ENCODE measurements around the gene SVBP. TPM values are rescaled to one million over a fixed set of nuclear protein-coding genes. Genes with fewer than 3 reads are reported as not detected.

SVBP gene
- total and polyA plus RNA-seq, 9 donors, result 39.1 to 55.5 (median 50.7) TPM

DNA sequence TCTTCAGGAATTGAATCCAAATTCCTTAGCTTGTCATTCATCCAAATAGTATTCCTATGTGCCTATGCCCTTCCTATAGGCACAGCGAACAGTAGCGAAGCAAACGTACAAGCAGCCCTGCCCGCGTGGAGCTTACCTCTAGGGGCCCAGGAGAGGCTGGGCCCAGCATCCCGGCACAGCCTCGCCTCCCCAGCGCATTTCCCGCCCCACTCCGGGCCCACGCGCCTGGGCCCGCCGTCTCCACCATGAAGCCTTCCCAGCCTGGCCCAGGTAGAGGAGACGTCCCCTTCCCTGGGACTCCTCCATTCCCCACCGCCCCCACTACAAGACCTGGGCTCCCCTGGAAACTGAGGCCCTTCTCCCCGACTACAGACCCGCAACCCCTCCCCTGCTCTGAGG, 32.7 kb downstream of the SVBP start:
- Histone ChIP-seq H3K9me3 (replicated peaks; ENCODE audit: control insufficient read depth, low read depth, low read length) (no peaks in the 10 kb centered on the region), H3K27me3 (ENCODE audit: control insufficient read depth, insufficient read depth, low read length) (no peaks in the 10 kb centered on the region), H3K4me3 (ENCODE audit: low read length) (no peak overlapping the region), H3K4me1 (ENCODE audit: control insufficient read depth, insufficient read depth, low read length) (peaks cover 15% of the 10 kb centered on the region), H3K27ac (ENCODE audit: low read length) (no peak overlapping the region), H3K36me3 (ENCODE audit: control insufficient read depth, insufficient read depth, low read length) (peaks cover 8% of the 10 kb centered on the region)
- DNase-seq, result no peak
- WGBS (ENCODE audit: insufficient coverage), result 64% methylated on average over 5 of the region's 18 CpGs

GRCh38 chr1:42783092-42783491, 34.1 kb downstream of the SVBP start:
- H3K27ac ChIP-seq (ENCODE audit: low read length), result no peak overlapping the region
- no peaks in the 10 kb centered on the region for H3K27me3 ChIP-seq (ENCODE audit: control insufficient read depth, insufficient read depth, low read length)
- no CpG with 5 or more reads among the region's 2 CpGs for WGBS (ENCODE audit: insufficient coverage)
- peaks cover 13% of the 10 kb centered on the region for H3K36me3 ChIP-seq (ENCODE audit: control insufficient read depth, insufficient read depth, low read length)
- H3K4me1 ChIP-seq (ENCODE audit: control insufficient read depth, insufficient read depth, low read length), result peaks cover 15% of the 10 kb centered on the region
- no peak for DNase-seq
- no peak overlapping the region for H3K4me3 ChIP-seq (ENCODE audit: low read length)
- H3K9me3 ChIP-seq (replicated peaks; ENCODE audit: control insufficient read depth, low read depth, low read length), result no peaks in the 10 kb centered on the region

- Histone ChIP-seq H3K4me3 (ENCODE audit: low read length) (no peak overlapping the region), H3K27ac (ENCODE audit: low read length) (no peak overlapping the region), H3K4me1 (ENCODE audit: control insufficient read depth, insufficient read depth, low read length) (peaks cover 6% of the 10 kb centered on the region), H3K9me3 (replicated peaks; ENCODE audit: control insufficient read depth, low read depth, low read length) (no peaks in the 10 kb centered on the region), H3K27me3 (ENCODE audit: control insufficient read depth, insufficient read depth, low read length) (no peaks in the 10 kb centered on the region), H3K36me3 (ENCODE audit: control insufficient read depth, insufficient read depth, low read length) (peaks cover 39% of the 10 kb centered on the region)
- DNase-seq, result no peak
- 100% methylated on average over 1 of the region's 1 CpG for WGBS (ENCODE audit: insufficient coverage)
Observed at GRCh38 chr1:42780176-42780575, 37.0 kb downstream of the SVBP start.

GRCh38 chr1:42779725-42780124, 37.5 kb downstream of the SVBP start:
- Histone ChIP-seq H3K27me3 (ENCODE audit: control insufficient read depth, insufficient read depth, low read length) (no peaks in the 10 kb centered on the region), H3K4me3 (ENCODE audit: low read length) (no peak overlapping the region), H3K36me3 (ENCODE audit: control insufficient read depth, insufficient read depth, low read length) (peaks cover 42% of the 10 kb centered on the region), H3K27ac (ENCODE audit: low read length) (no peak overlapping the region), H3K4me1 (ENCODE audit: control insufficient read depth, insufficient read depth, low read length) (peaks cover 1% of the 10 kb centered on the region), H3K9me3 (replicated peaks; ENCODE audit: control insufficient read depth, low read depth, low read length) (no peaks in the 10 kb centered on the region)
- 83% methylated on average over 1 of the region's 2 CpGs for WGBS (ENCODE audit: insufficient coverage)
- DNase-seq, result no peak

- H3K27ac ChIP-seq (ENCODE audit: low read length), result no peak overlapping the region
- no peak overlapping the region for H3K4me3 ChIP-seq (ENCODE audit: low read length)
- H3K36me3 ChIP-seq (ENCODE audit: control insufficient read depth, insufficient read depth, low read length), result peaks cover 52% of the 10 kb centered on the region
- H3K4me1 ChIP-seq (ENCODE audit: control insufficient read depth, insufficient read depth, low read length), result no peaks in the 10 kb centered on the region
- H3K9me3 ChIP-seq (replicated peaks; ENCODE audit: control insufficient read depth, low read depth, low read length), result no peaks in the 10 kb centered on the region
- H3K27me3 ChIP-seq (ENCODE audit: control insufficient read depth, insufficient read depth, low read length), result no peaks in the 10 kb centered on the region
- peak; percentile 21 for DNase-seq
Observed at GRCh38 chr1:42777852-42778251, 39.3 kb downstream of the SVBP start.

DNA sequence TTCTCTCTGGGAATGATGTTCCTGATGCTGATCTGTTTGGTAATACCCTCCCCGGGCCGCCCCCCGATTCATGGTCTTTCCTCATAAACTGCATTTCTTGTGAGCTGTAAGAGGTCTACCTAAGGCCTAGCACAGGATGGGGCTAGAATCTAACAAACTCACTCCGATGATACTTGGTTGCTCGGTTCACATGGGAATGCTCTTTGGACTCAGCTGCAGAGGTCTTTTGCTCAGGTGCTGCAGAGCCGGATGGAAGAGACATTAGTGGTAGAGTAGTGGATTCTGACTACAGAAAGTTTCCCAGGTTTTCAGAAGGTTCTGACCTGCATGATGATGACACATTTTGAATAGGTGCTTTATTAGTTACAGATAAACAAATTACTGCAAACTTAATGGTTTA, 40.7 kb downstream of the SVBP start:
- Histone ChIP-seq H3K4me1 (ENCODE audit: control insufficient read depth, insufficient read depth, low read length) (no peaks in the 10 kb centered on the region), H3K4me3 (ENCODE audit: low read length) (no peak overlapping the region), H3K36me3 (ENCODE audit: control insufficient read depth, insufficient read depth, low read length) (peaks cover 51% of the 10 kb centered on the region), H3K27ac (ENCODE audit: low read length) (no peak overlapping the region), H3K9me3 (replicated peaks; ENCODE audit: control insufficient read depth, low read depth, low read length) (no peaks in the 10 kb centered on the region), H3K27me3 (ENCODE audit: control insufficient read depth, insufficient read depth, low read length) (no peaks in the 10 kb centered on the region)
- DNase-seq, result no peak
- 96% methylated on average over 5 of the region's 6 CpGs for WGBS (ENCODE audit: insufficient coverage)

- no peaks in the 10 kb centered on the region for H3K27me3 ChIP-seq (ENCODE audit: control insufficient read depth, insufficient read depth, low read length)
- no peak overlapping the region for H3K4me3 ChIP-seq (ENCODE audit: low read length)
- H3K9me3 ChIP-seq (replicated peaks; ENCODE audit: control insufficient read depth, low read depth, low read length), result no peaks in the 10 kb centered on the region
- H3K4me1 ChIP-seq (ENCODE audit: control insufficient read depth, insufficient read depth, low read length), result no peaks in the 10 kb centered on the region
- H3K27ac ChIP-seq (ENCODE audit: low read length), result no peak overlapping the region
- DNase-seq, result no peak
- WGBS (ENCODE audit: insufficient coverage), result 100% methylated on average over 4 of the region's 5 CpGs
- H3K36me3 ChIP-seq (ENCODE audit: control insufficient read depth, insufficient read depth, low read length), result peaks cover 48% of the 10 kb centered on the region
Observed at GRCh38 chr1:42774928-42775526, 42.2 kb downstream of the SVBP start.

DNA sequence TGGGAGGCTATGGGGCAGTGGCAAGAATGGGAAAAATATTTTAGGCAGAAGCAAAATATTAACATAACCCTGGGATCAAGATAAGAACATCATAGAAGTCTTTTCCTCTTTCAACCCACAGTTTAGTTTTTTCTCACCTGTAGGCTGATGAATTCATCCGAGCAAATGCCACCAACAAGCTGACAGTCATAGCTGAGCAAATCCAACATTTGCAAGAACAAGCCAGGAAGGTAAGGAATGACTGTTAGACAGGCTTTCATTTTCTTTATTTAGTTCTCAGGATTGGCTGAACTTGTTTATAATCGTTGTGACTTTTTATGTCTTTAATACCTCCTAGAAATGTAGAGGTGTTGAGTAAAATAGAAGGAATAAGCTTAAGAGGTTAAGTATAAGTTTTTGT, 43.8 kb downstream of the SVBP start:
- Histone ChIP-seq H3K9me3 (replicated peaks; ENCODE audit: control insufficient read depth, low read depth, low read length) (no peaks in the 10 kb centered on the region), H3K27me3 (ENCODE audit: control insufficient read depth, insufficient read depth, low read length) (no peaks in the 10 kb centered on the region), H3K27ac (ENCODE audit: low read length) (no peak overlapping the region), H3K4me3 (ENCODE audit: low read length) (no peak overlapping the region), H3K36me3 (ENCODE audit: control insufficient read depth, insufficient read depth, low read length) (peaks cover 48% of the 10 kb centered on the region), H3K4me1 (ENCODE audit: control insufficient read depth, insufficient read depth, low read length) (no peaks in the 10 kb centered on the region)
- no CpG with 5 or more reads among the region's 2 CpGs for WGBS (ENCODE audit: insufficient coverage)
- no peak for DNase-seq

DNA sequence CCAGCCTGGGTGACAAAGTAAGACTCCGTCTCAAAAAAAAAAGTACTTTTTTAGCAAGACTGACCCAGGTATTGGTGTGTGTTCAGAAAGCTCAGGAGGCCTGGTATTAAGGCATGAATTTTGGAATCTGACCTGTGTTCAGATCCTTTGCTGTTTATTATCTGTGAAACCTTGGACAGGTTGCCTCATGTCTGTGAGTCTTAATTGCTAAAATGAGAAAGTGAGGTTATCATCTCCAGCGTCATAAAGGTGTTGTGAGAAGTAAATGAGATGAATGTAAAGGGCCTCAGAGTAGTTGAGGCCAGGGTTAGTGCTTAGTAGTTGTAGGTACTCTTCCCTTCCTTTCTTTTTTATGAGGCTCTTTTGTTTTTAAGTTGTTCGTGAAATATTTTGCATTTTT, 47.4 kb downstream of the SVBP start:
- no peaks in the 10 kb centered on the region for H3K27me3 ChIP-seq (ENCODE audit: control insufficient read depth, insufficient read depth, low read length)
- no peak overlapping the region for H3K27ac ChIP-seq (ENCODE audit: low read length)
- no peaks in the 10 kb centered on the region for H3K9me3 ChIP-seq (replicated peaks; ENCODE audit: control insufficient read depth, low read depth, low read length)
- H3K4me3 ChIP-seq (ENCODE audit: low read length), result no peak overlapping the region
- DNase-seq, result no peak
- WGBS (ENCODE audit: insufficient coverage), result no CpG with 5 or more reads among the region's 3 CpGs
- peaks cover 4% of the 10 kb centered on the region for H3K4me1 ChIP-seq (ENCODE audit: control insufficient read depth, insufficient read depth, low read length)
- H3K36me3 ChIP-seq (ENCODE audit: control insufficient read depth, insufficient read depth, low read length), result peaks cover 18% of the 10 kb centered on the region

GRCh38 chr1:42768172-42768571, 49.0 kb downstream of the SVBP start:
- H3K4me1 ChIP-seq (ENCODE audit: control insufficient read depth, insufficient read depth, low read length), result peaks cover 11% of the 10 kb centered on the region
- no peak for DNase-seq
- H3K27me3 ChIP-seq (ENCODE audit: control insufficient read depth, insufficient read depth, low read length), result no peaks in the 10 kb centered on the region
- H3K27ac ChIP-seq (ENCODE audit: low read length), result no peak overlapping the region
- H3K9me3 ChIP-seq (replicated peaks; ENCODE audit: control insufficient read depth, low read depth, low read length), result no peaks in the 10 kb centered on the region
- H3K36me3 ChIP-seq (ENCODE audit: control insufficient read depth, insufficient read depth, low read length), result peaks cover 7% of the 10 kb centered on the region
- no CpG with 5 or more reads among the region's 2 CpGs for WGBS (ENCODE audit: insufficient coverage)
- peak overlapping the region; percentile 100 for H3K4me3 ChIP-seq (ENCODE audit: low read length)

DNA sequence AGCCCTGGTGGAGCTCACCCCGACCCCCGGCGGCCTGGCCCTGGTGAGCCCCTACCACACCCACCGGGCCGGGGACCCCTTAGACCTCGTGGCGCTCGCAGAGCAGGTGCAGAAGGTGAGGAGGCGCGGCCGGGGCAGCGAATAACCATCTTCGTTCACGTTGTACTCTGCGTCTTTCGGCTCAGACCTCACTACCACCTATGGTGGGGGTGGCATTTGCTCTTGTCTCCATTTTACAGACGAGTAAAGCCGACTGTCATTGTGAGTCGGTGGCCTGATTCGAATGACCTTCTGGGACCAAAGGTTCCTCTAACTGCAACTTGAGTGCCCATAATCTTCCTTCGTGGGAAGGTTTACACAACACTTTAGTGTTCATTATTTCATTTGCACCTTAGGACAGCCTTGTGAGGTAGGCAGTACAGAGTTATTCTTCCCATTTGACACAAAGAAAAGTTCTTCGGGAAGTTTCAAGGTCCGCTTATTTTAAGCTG, 49.6 kb downstream of the SVBP start:
- H3K4me3 ChIP-seq (ENCODE audit: low read length), result peak overlapping the region; percentile 100
- H3K9me3 ChIP-seq (replicated peaks; ENCODE audit: control insufficient read depth, low read depth, low read length), result no peaks in the 10 kb centered on the region
- under 1% methylated on average over 16 of the region's 23 CpGs for WGBS (ENCODE audit: insufficient coverage)
- peaks cover 8% of the 10 kb centered on the region for H3K36me3 ChIP-seq (ENCODE audit: control insufficient read depth, insufficient read depth, low read length)
- DNase-seq, result no peak
- peak overlapping the region; percentile 91 for H3K27ac ChIP-seq (ENCODE audit: low read length)
- H3K27me3 ChIP-seq (ENCODE audit: control insufficient read depth, insufficient read depth, low read length), result no peaks in the 10 kb centered on the region
- peaks cover 11% of the 10 kb centered on the region for H3K4me1 ChIP-seq (ENCODE audit: control insufficient read depth, insufficient read depth, low read length)
